ENCODE results near the gene WFS1. TPM values are rescaled to one million over a fixed set of nuclear protein-coding genes. Genes with fewer than 3 reads are reported as not detected.

Gene WFS1
- total RNA-seq, 1 donor, result 17.0 TPM

DNA sequence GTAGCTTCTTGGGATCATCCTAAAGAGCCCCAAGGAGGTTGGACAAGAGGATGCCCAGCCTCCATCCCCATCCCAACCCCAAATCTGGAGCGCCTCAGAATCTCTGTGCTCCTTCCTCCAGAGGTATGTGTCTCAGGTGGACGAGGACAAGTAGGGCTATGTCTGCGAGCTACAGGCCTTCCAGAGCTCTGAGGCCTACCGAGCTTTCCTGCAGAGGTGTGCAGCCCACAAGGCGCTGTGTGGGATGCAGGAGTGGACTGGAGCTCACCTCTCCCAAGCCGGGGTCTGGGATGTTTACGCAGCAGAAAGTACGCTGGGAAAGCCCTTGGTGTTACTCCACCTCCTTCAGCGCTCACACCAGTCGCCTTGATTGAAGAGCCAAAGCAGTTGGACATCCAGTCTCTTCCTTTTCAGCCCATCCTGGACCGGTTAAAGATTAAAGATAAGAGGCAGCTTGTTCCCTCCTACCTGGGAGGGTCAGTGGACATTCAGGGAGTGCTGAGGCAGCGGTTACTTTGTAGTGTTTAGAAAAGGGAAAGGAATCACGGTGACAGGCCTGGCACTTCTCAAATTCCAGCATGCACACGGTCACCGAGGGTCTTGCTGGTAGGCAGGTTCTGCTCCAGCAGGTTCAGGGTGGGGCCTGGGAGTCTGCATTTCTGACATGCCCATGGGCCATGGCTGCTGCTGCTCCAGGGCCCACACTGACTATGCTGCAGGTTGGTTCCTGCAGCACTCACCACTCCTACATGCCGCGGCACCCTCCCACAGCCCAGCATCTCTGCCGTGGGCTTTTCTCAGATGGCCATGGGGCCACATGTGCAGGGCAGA lies 39.8 kb upstream of the WFS1 start:
- H3K36me3 ChIP-seq (ENCODE audit: insufficient read depth, low read length), result no peaks in the 10 kb centered on the region
- no peak for TF ChIP-seq CTCF (IDR thresholded peaks at IDR 0.05; ENCODE audit: extremely low read depth, low read depth, low read length)
- no peaks in the 10 kb centered on the region for H3K79me2 ChIP-seq (ENCODE audit: insufficient read depth, low read length)
- no peak overlapping the region for H3K4me3 ChIP-seq (ENCODE audit: insufficient read depth, low read length)
- H3K27me3 ChIP-seq (ENCODE audit: insufficient read depth, low read length), result no peaks in the 10 kb centered on the region
- H2AFZ ChIP-seq (ENCODE audit: low read length), result no peak overlapping the region
- H3K9me3 ChIP-seq (ENCODE audit: low read depth, low read length), result no peaks in the 10 kb centered on the region
- no peak overlapping the region for H3K4me2 ChIP-seq (ENCODE audit: insufficient read depth, low read length)
- no peaks in the 10 kb centered on the region for H4K20me1 ChIP-seq (ENCODE audit: insufficient read depth, low read length)
- DNase-seq (ENCODE audit: insufficient read length, low spot score, missing footprints), result no peak
- H3K27ac ChIP-seq (ENCODE audit: low read depth, low read length), result no peak overlapping the region
- no peaks in the 10 kb centered on the region for H3K4me1 ChIP-seq (ENCODE audit: insufficient read depth, low read length)

DNA sequence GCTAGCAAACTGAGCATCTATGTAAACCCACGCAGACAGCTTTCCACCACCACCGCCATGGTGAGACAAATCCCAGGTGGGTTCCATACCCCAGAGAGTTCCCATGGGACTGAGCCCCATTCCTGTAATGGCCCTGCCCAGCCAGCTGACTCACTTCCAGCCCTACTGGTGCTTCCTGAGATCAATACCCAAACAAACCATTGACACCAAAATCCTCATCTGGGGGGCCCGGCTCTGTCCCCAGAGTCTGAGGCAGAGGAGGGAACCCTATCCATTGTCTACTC lies 39.2 kb upstream of the WFS1 start:
- no peak for DNase-seq (ENCODE audit: insufficient read length, low spot score, missing footprints)
- TF ChIP-seq CTCF (IDR thresholded peaks at IDR 0.05; ENCODE audit: extremely low read depth, low read depth, low read length), result no peak
- Histone ChIP-seq H3K27me3 (ENCODE audit: insufficient read depth, low read length) (no peaks in the 10 kb centered on the region), H3K27ac (ENCODE audit: low read depth, low read length) (no peak overlapping the region), H2AFZ (ENCODE audit: low read length) (no peak overlapping the region), H3K4me1 (ENCODE audit: insufficient read depth, low read length) (no peaks in the 10 kb centered on the region), H3K36me3 (ENCODE audit: insufficient read depth, low read length) (no peaks in the 10 kb centered on the region), H4K20me1 (ENCODE audit: insufficient read depth, low read length) (no peaks in the 10 kb centered on the region), H3K79me2 (ENCODE audit: insufficient read depth, low read length) (no peaks in the 10 kb centered on the region), H3K4me3 (ENCODE audit: insufficient read depth, low read length) (no peak overlapping the region), H3K4me2 (ENCODE audit: insufficient read depth, low read length) (no peak overlapping the region), H3K9me3 (ENCODE audit: low read depth, low read length) (no peaks in the 10 kb centered on the region)

DNA sequence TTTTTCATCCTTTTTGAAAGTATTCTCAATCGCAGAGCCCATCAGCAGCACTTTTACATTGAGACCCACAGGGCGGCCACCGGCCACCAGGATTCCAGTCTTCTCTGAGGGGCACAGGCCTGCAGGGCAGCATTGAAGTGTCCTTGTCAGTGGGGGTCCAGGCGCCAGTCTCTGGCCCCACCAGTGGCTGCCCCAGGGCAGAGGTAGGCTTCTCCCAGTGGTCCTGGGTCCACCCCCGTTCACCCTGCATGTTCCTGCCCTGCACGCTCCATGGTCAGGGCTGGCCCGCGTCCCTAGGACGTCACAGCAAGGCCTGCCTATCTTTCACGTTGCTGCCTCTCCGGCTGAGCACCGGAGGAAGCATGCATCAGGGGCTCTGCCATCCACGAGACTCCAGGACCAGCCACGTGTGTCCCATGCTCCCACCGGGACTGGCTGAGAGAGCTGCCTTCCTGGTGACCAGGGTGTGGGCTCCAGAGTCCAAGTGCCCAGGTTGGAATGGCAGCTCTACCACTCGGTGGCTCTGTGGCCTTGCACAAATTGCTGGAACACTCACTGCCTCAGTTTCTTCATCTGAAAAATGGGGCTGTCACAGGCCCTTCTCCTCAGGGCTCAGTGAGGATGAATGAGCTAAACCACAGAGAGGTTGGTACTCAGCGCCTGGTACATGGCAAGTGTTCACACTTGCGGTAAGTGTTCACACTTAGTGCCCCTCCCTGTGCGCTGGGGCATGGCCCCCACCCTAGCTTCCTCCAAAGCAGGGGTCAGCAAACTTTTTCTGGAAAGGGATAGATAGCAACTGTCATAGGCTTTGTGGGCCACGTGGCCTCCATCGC lies 38.6 kb upstream of the WFS1 start:
- Histone ChIP-seq H3K36me3 (ENCODE audit: insufficient read depth, low read length) (no peaks in the 10 kb centered on the region), H2AFZ (ENCODE audit: low read length) (no peak overlapping the region), H3K4me2 (ENCODE audit: insufficient read depth, low read length) (no peak overlapping the region), H4K20me1 (ENCODE audit: insufficient read depth, low read length) (no peaks in the 10 kb centered on the region), H3K4me1 (ENCODE audit: insufficient read depth, low read length) (no peaks in the 10 kb centered on the region), H3K27ac (ENCODE audit: low read depth, low read length) (no peak overlapping the region), H3K9me3 (ENCODE audit: low read depth, low read length) (no peaks in the 10 kb centered on the region), H3K79me2 (ENCODE audit: insufficient read depth, low read length) (no peaks in the 10 kb centered on the region), H3K4me3 (ENCODE audit: insufficient read depth, low read length) (no peak overlapping the region), H3K27me3 (ENCODE audit: insufficient read depth, low read length) (no peaks in the 10 kb centered on the region)
- DNase-seq (ENCODE audit: insufficient read length, low spot score, missing footprints), result no peak
- no peak for TF ChIP-seq CTCF (IDR thresholded peaks at IDR 0.05; ENCODE audit: extremely low read depth, low read depth, low read length)

- Histone ChIP-seq H3K79me2 (ENCODE audit: insufficient read depth, low read length) (no peaks in the 10 kb centered on the region), H3K4me1 (ENCODE audit: insufficient read depth, low read length) (no peaks in the 10 kb centered on the region), H3K27me3 (ENCODE audit: insufficient read depth, low read length) (peaks cover 2% of the 10 kb centered on the region), H3K4me3 (ENCODE audit: insufficient read depth, low read length) (no peak overlapping the region), H4K20me1 (ENCODE audit: insufficient read depth, low read length) (no peaks in the 10 kb centered on the region), H3K36me3 (ENCODE audit: insufficient read depth, low read length) (no peaks in the 10 kb centered on the region), H3K27ac (ENCODE audit: low read depth, low read length) (no peak overlapping the region), H3K9me3 (ENCODE audit: low read depth, low read length) (no peaks in the 10 kb centered on the region), H2AFZ (ENCODE audit: low read length) (no peak overlapping the region), H3K4me2 (ENCODE audit: insufficient read depth, low read length) (no peak overlapping the region)
- TF ChIP-seq CTCF (IDR thresholded peaks at IDR 0.05; ENCODE audit: extremely low read depth, low read depth, low read length), result no peak
- no peak for DNase-seq (ENCODE audit: insufficient read length, low spot score, missing footprints)
Measured at GRCh38 chr4:6231663-6232165, 37.9 kb upstream of the WFS1 start.

Data from osteoblast (primary cell).